D341Med (cell line): ENCODE data around the gene MBIP.

Experiments
- DNase-seq: peaks from one replicate; pipeline ENCODE4 v3.0.0; 2012; ENCODE audit warnings: low spot score

Gene MBIP

DNA sequence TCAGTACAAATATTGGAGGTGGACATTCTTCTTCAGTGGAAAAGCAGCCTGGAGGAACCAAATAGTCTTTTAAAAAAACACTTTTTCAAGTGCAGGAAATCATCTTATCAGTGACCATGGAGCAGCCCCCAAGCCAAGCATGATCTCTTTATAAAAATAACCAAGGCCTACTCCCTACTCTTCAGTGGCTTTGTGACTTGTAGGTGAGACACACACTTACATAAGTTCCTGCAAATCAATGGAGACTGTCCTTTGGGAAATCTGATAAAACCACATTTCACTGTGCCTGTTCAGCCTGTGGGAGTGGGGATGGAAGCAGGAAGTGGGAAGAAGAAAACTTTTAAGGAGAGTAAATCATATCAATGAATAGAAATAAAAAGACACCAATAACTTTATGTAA lies 56.3 kb downstream of the MBIP start:
- DNase-seq = no peak

DNA sequence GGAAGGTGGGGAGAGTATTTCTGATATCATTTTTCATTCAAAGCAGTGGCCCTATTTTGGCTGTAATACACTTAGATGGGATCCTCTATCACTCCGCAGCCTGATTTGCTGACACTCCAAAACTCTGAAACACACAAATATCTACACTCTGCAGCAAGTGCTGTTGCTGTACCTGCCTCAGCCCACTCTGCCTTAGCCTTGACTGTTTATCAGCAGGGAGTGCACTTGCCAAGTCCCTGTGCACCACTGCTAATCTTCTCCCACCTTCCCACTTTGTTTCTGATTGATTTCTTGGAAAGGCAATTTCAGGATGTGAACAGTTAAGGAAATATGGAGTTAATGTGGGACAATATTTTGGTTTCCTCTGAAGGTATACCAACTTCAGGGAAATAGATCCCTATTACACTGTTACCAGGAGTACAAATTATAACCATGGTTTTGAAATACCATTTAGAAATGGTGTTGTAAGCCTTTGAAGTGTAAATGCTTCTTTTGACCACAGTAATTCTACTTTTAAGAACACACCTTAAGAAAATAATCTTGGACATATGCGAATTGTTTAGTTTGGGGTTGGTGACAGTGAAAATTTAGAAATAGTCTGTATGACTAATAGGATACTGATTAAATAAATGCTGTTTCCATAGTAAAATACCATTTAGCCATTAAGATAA lies 59.3 kb downstream of the MBIP start:
- no peak for DNase-seq

DNA sequence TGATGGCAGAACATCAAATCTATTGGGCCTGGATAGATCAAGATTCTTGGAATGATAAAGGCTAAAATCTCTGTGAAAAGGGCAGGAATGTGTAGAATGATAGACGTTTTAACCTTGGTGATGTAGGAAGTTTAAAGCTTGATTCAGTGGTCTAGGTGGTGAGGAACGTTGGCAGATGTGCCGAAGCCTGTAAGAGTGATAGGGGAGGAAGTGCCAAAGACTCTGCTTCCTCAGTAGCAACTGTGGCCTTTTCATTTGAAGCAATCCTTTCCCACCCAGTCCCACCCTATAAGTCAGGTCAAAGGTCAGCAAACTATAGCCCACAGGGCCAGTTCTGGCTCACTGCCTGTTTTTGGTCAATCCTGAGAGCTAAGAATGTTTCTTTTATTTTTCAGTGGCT lies 62.2 kb downstream of the MBIP start:
- DNase-seq = no peak

DNA sequence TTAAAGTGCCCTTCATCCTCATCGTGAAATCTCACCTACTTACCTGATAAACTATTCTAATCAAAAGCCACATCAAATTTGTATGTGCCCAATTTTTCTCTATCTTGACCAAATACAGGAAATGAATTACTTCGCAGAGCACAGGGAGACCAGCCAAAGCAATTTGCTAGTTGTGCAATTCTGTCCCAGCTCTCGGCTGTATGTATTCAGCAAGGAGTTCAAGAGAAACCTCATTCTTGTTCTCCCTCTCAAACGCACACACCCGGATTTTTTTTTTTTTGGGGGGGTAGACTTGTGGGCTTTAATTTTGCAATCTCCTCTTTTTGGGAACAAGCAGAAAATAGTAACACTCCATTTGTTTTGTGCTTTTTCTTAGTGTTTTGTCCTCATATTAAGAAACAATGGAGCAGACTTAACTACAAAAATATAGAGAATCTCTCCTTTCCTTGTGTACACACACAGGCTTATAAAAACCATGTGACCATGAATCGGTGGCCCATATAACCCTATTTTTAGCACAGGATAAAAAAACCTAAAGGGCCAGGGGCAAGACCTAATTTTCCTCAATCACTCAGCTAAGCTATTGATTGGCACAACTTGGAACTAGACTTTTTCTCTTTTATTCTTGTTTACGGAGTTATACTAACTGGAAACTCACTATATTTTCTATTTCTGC lies 64.2 kb downstream of the MBIP start:
- no peak for DNase-seq

DNA sequence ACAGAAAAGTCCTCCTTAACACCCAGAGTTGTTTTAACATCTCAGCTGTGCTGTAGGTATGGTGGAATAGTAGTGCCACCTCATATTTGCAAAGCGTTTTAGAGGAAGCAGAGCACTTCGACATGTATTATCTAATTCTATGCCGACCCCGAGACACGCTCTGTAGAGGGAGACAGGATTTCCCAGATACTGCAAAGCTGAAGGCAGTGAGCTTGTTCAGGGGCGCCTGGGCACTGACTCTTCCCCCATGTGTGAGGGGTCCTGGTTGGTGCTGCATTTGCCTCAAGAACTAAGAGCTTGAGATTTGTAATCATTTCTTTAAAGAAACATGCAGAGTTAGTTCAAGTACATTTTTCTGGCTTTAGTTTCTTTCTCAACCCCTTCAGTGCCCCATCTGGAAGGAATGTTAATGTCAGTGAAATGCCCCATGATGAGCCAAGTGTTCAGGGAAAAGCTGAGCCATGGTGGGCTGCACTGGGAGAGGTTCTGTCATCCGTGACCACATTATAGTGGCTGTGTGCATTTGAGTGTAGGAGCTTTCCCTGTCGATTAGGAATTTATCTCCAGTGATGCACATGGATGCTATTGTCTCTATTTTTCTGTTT lies 66.3 kb downstream of the MBIP start:
- no peak for DNase-seq
